HG03558 (cell line): Measurements from ENCODE around the gene MAST4.

Experiments used
- ATAC-seq: cut with Tn5 transposase; IDR thresholded peaks from one replicate; pipeline ENCODE4 v1.9.1; 2021; ENCODE audit warnings: moderate number of reproducible peaks; ENCODE audit not compliant: unreplicated experiment; ENCODE audit errors: extremely low read depth

MAST4 gene

GRCh38 chr5:66976108-66976507, 379.9 kb downstream of the MAST4 start:
- ATAC-seq = no peak

- ATAC-seq = no peak
Measured at GRCh38 chr5:66979738-66980137, 383.5 kb downstream of the MAST4 start.

- no peak for ATAC-seq
Measured at GRCh38 chr5:66981266-66982055, 385.3 kb downstream of the MAST4 start.

GRCh38 chr5:66982056-66982387, 385.8 kb downstream of the MAST4 start:
- no peak for ATAC-seq

- no peak for ATAC-seq
Measured at GRCh38 chr5:66982470-66982869, 386.3 kb downstream of the MAST4 start.

- no peak for ATAC-seq
Measured at GRCh38 chr5:66985417-66985816, 389.2 kb downstream of the MAST4 start.

- ATAC-seq = no peak
Measured at GRCh38 chr5:66986009-66986408, 389.8 kb downstream of the MAST4 start.

GRCh38 chr5:66986534-66986933, 390.3 kb downstream of the MAST4 start:
- no peak for ATAC-seq

GRCh38 chr5:66987126-66987525, 390.9 kb downstream of the MAST4 start:
- no peak for ATAC-seq

- no peak for ATAC-seq
Measured at GRCh38 chr5:66987540-66987939, 391.3 kb downstream of the MAST4 start.

GRCh38 chr5:66987949-66988838, 392.0 kb downstream of the MAST4 start:
- no peak for ATAC-seq

GRCh38 chr5:66989286-66989685, 393.1 kb downstream of the MAST4 start:
- ATAC-seq = no peak

GRCh38 chr5:66989781-66990180, 393.6 kb downstream of the MAST4 start:
- ATAC-seq = no peak

- no peak for ATAC-seq
Measured at GRCh38 chr5:66991746-66992145, 395.6 kb downstream of the MAST4 start.

- ATAC-seq = no peak
Measured at GRCh38 chr5:66992547-66992946, 396.4 kb downstream of the MAST4 start.

GRCh38 chr5:66993448-66993847, 397.3 kb downstream of the MAST4 start:
- no peak for ATAC-seq

- ATAC-seq = no peak
Measured at GRCh38 chr5:66993882-66994281, 397.7 kb downstream of the MAST4 start.

GRCh38 chr5:66994790-66995189, 398.6 kb downstream of the MAST4 start:
- no peak for ATAC-seq

- ATAC-seq = no peak
Measured at GRCh38 chr5:67000794-67001475, 404.7 kb downstream of the MAST4 start.

- ATAC-seq = no peak
Measured at GRCh38 chr5:67002832-67003684, 406.9 kb downstream of the MAST4 start.
